NCI-H1048 (cell line): ENCODE data around the gene EXPH5.
"Not testable (repeated sequence)": the region's sequence is repeated elsewhere in the genome, so short reads cannot be mapped to it uniquely, and the experiment has no call there.

ENCODE experiments used
- DNase-seq: peaks from one replicate; lab custom pipeline; 2025; lab: John Stamatoyannopoulos, UW

EXPH5 gene

GRCh38 chr11:108599978-108600377 lies 6.4 kb upstream of the EXPH5 start:
- DNase-seq = no peak

GRCh38 chr11:108597736-108598355 lies 4.3 kb upstream of the EXPH5 start:
- DNase-seq = no peak

GRCh38 chr11:108596701-108597100 lies 3.1 kb upstream of the EXPH5 start:
- DNase-seq = no peak

GRCh38 chr11:108593923-108594434 lies 411 bp upstream of the EXPH5 start:
- no peak for DNase-seq

GRCh38 chr11:108592591-108593213 lies 866 bp downstream of the EXPH5 start:
- no peak for DNase-seq

- DNase-seq = no peak
These were observed 1.7 kb downstream of the EXPH5 start for GRCh38 chr11:108591893-108592292.

GRCh38 chr11:108589136-108589535 lies 4.4 kb downstream of the EXPH5 start:
- DNase-seq = no peak

GRCh38 chr11:108588287-108588686 lies 5.3 kb downstream of the EXPH5 start:
- DNase-seq = no peak

- DNase-seq = no peak
These were observed 6.5 kb downstream of the EXPH5 start for GRCh38 chr11:108587109-108587508.

GRCh38 chr11:108586600-108586999 lies 7.0 kb downstream of the EXPH5 start:
- DNase-seq = no peak

- not testable (repeated sequence) for DNase-seq
These were observed 7.4 kb downstream of the EXPH5 start for GRCh38 chr11:108586185-108586584.

- DNase-seq = no peak
These were observed 8.6 kb downstream of the EXPH5 start for GRCh38 chr11:108584973-108585372.

GRCh38 chr11:108580645-108581044 lies 12.9 kb downstream of the EXPH5 start:
- no peak for DNase-seq

GRCh38 chr11:108580043-108580442 lies 13.5 kb downstream of the EXPH5 start:
- DNase-seq = no peak

GRCh38 chr11:108576523-108576922 lies 17.0 kb downstream of the EXPH5 start:
- no peak for DNase-seq

- DNase-seq = no peak
These were observed 18.9 kb downstream of the EXPH5 start for GRCh38 chr11:108574675-108575074.

GRCh38 chr11:108571001-108571400 lies 22.6 kb downstream of the EXPH5 start:
- no peak for DNase-seq

- DNase-seq = no peak
These were observed 23.7 kb downstream of the EXPH5 start for GRCh38 chr11:108569896-108570295.

GRCh38 chr11:108568195-108568858 lies 25.2 kb downstream of the EXPH5 start:
- no peak for DNase-seq

GRCh38 chr11:108565653-108566052 lies 27.9 kb downstream of the EXPH5 start:
- no peak for DNase-seq

GRCh38 chr11:108562746-108563581 lies 30.6 kb downstream of the EXPH5 start:
- no peak for DNase-seq

- no peak for DNase-seq
These were observed 32.0 kb downstream of the EXPH5 start for GRCh38 chr11:108561535-108561991.
